HG03159 (cell line): ENCODE data around the gene MAP3K19.
"Not testable (repeated sequence)": the region's sequence is repeated elsewhere in the genome, so short reads cannot be mapped to it uniquely, and the experiment has no call there.

Experiments used
- ATAC-seq: cut with Tn5 transposase; IDR thresholded peaks from one replicate; pipeline ENCODE4 v1.9.1; 2021; ENCODE audit warnings: mild to moderate bottlenecking, moderate library complexity; ENCODE audit not compliant: unreplicated experiment

The MAP3K19 gene, protein sequence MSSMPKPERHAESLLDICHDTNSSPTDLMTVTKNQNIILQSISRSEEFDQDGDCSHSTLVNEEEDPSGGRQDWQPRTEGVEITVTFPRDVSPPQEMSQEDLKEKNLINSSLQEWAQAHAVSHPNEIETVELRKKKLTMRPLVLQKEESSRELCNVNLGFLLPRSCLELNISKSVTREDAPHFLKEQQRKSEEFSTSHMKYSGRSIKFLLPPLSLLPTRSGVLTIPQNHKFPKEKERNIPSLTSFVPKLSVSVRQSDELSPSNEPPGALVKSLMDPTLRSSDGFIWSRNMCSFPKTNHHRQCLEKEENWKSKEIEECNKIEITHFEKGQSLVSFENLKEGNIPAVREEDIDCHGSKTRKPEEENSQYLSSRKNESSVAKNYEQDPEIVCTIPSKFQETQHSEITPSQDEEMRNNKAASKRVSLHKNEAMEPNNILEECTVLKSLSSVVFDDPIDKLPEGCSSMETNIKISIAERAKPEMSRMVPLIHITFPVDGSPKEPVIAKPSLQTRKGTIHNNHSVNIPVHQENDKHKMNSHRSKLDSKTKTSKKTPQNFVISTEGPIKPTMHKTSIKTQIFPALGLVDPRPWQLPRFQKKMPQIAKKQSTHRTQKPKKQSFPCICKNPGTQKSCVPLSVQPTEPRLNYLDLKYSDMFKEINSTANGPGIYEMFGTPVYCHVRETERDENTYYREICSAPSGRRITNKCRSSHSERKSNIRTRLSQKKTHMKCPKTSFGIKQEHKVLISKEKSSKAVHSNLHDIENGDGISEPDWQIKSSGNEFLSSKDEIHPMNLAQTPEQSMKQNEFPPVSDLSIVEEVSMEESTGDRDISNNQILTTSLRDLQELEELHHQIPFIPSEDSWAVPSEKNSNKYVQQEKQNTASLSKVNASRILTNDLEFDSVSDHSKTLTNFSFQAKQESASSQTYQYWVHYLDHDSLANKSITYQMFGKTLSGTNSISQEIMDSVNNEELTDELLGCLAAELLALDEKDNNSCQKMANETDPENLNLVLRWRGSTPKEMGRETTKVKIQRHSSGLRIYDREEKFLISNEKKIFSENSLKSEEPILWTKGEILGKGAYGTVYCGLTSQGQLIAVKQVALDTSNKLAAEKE (N-terminal part only)

DNA sequence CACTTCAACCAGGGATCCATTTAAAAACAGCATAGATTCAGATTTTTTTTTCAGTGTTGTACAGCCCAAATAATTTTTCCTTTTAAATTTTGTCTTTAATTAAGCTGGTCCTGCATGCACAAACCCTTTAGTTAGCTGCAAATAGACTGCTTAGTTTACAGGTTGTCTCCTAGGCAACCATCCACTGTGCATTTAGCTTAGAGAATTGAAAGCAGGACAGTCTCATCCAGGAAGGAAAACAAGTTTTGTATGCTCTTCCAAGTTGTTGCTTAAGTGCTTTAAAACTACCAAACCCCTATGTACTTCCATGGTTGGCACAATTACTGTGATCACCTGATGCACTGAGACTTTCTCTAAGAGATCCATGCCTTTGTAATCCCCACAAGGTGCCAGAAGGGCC, at the start of gene MAP3K19:
Gene MAP3K19 (minus strand): TSS at position 148 of the 400 bp plus-strand sequence. CDS start 22,800 bp downstream, outside the sequence.
- ATAC-seq = no peak

DNA sequence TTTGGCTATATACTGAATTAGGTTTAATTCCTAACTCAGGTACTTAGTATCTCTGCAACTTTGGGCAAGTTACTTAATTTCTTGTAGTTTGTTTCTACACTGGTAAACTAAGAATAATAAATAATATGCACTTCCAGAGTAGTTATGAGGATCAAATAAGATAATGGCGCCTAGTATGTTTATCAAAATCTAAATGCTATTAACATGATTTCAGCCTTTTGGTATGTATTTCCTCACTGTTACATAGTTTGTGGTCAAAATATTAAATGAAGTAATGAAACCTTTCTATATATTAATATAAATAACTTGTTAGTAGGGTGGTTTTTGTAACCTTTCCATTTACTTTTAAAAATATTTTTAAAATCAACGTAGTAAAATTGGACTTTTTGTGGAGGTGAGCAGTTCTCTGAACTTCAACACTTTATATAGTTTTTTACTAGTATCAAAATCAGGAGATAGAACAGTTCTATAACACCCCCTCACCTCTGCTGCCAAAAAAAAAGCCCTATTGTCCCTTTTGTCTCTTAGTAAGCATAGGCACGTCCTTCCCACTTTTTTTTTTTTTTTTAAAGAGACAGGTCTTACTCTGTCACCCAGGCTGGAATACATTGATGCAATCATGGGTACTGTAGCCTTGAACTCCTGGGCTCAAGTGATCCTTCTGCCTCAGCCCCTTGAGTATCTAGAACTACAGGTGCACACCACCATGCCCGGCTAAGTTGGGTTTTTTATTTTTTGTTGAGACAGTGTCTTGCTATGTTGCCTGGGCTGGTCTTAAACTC, 49.6 kb upstream of the MAP3K19 start:
- ATAC-seq = no peak

DNA sequence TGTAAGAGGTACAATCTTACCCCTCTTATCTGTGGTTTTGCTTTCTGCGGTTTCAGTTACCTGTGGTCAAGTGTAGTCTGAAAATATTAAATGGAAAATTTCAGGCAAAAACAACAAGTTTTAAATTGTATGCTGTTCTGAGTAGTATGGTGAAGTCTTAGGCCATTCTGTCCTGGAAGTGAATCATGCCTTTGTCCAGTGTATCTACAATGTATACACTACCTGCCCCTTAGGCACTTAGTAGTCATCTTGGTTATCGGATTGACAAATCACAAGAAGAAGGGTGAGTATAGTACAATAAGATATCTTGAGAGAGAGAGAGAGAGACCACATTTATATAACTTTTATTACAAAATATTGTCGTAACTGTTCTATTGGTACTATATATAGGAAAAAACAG, 48.3 kb upstream of the MAP3K19 start:
- ATAC-seq = no peak

DNA sequence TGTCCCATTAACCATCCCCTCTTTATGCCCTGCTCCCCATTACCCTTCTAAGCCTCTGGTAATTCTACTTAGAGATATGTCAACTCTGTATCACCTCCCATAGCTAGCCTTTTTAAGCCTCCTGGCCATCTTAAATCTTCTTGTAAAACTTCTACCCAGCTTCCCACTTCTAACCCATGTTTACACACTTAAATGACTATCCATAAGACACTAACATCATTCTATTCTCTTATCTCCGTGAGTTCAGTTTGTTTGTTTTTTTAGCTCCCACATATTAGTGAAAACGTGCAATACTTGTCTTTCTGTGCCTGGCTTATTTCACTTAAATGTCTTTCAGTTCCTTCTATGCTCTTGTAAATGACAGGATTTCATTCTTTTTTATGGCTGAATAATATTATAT, 47.3 kb upstream of the MAP3K19 start:
- no peak for ATAC-seq

DNA sequence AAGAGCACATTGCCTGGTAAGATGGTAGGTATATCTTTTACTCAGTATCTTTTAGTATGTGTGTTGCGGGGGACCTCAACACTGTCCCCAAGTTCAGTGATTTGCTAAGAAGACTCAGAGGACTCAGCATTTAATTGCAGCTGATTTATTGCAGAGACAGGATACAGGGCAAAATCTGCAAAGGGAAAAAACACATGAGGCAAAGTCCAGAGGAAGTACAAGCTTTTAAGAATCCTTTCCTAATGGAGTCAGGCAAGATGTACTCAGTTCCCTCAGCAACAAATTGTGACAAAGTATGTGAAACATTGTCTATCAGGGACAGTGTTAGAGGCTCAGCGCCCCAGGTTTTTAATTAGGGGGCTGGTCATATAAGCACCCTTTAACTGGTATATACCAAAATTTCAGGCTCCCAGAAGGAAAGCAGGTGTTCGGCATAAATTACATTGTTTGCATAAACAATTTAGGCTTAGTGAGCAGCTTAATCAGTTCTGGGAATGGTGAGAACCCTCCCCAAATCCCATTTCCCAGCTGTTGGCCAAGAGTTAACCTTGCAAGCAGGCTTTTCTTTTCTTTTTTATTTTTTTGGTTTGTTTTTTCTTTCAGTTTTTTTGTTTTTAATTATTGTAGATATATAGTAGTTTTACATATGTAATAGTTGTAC, 46.6 kb upstream of the MAP3K19 start:
- no peak for ATAC-seq

DNA sequence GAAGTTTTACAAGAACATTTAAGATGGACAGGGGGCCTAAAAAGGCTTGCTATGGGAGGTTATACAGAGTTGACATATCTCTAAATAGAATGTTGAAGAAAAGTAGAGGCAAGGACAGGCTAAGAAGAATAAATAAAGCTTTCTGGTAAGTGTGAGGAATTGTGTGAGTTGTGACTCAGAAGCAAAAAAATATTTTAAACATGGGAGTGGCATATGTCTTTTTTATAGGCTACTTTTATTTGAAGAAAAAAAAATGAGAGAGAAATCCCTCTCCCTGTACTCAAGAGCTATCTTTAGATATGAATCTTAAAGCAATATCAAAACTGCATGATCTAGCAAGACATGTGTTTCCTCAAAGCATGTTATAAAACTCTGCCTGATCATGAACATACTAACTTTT, 45.9 kb upstream of the MAP3K19 start:
- ATAC-seq = no peak

DNA sequence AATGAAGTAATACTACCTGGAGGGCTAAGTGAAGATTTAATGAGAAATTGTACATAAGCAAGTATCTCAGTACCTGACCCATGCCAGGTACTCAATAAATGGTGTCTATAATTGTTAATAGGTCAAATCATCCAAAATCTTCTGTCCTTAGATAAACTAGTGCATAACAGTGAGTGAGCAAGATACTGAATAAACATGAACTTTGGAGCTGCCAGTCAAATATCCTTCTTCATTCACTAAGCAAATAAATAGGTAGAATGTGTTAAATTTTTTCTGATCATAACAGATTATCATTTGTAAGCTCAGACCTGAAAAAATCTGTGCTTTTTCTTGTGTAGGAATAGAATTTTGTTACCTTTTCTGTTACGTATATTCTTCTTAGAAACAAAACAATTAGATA, 44.4 kb upstream of the MAP3K19 start:
- no peak for ATAC-seq

DNA sequence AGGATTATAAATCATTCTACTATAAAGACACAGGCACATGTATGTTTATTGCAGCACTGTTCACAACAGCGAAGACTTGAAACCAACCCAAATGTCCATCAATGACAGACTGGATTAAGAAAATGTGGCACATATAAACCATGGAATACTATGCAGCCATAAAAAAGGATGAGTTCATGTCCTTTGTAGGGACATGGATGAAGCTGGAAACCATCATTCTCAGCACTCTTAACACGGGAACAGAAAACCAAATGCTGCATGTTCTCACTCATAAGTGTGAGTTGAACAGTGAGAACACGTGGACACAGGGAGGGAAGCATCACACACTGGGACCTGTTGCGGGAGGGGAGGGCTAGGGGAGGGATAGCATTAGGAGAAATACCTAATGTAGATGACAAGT, 42.4 kb upstream of the MAP3K19 start:
- ATAC-seq = not testable (repeated sequence)

DNA sequence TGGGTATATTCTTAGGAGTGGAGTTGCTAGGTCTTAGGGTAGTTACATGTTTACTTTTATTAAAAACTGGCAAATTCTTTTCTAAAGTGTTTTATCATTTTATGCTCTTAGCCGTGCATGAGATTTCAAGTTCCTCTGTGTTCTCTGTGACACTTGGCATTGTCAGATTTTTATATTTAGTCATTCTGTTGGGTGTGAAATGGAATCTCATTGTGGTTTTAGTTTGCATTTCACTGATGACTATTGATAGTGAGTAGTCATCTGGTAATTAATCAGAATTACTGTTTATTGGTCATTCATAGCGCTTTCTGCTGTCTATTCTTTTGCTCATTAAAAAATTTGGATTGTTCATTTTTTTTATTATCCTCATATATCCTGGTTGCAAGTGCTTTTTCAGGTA, 39.0 kb upstream of the MAP3K19 start:
- no peak for ATAC-seq

DNA sequence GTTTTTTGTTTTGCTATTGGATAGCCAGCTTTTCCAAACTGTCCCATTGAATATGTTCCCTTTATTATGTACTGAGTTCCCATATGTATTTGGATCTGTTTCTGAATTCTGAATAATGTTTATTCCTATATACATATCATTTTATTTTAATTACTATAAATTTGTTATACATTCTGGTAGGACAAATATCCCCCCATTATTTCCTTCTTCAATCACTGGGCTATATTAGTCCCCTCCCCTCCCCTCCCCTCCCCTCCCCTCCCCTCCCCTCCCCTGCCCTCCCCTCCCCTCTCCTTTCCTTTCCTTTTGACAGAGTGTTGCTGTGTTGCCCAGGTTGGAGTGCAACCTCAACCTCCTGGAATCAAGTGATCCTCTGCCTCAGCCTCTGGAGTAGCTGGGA, 31.2 kb upstream of the MAP3K19 start:
- no peak for ATAC-seq

DNA sequence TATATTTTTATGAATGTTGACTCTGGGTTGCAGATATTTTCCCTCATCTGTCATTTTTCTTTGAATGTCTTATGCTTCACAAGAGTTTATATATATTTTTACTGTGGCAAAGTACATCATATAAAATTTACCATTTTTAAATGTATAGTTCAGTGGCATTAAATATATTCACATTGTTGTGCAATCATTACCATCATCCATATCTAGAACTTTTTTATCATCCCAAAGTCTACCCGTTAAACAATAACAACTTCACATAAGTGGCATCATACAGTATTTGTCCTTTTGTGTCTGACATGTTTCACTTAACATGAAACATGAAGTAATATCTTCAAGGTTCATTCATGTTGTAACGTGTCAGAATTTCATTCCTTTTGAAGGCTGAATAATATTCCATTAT, 29.3 kb upstream of the MAP3K19 start:
- ATAC-seq = no peak

DNA sequence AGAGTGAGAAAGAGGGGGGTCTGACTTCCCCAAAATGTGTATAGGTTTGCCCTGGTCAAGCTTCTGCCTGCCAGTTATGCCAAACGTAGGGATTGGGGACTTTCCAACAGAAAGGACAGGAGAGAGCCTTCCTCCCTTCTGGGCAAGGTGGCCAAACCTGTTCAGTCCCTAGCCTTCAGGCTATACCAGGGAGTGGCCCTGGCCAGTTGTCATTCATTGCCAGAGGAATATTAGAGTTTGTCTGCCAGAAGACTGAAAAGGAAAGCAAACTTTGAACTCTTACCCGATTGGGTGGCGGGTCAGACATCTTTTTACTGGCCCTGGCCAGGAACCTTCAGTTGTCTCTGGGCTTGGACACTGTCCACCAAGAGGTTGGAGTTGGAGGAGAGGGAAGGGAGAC, 27.0 kb upstream of the MAP3K19 start:
- no peak for ATAC-seq

DNA sequence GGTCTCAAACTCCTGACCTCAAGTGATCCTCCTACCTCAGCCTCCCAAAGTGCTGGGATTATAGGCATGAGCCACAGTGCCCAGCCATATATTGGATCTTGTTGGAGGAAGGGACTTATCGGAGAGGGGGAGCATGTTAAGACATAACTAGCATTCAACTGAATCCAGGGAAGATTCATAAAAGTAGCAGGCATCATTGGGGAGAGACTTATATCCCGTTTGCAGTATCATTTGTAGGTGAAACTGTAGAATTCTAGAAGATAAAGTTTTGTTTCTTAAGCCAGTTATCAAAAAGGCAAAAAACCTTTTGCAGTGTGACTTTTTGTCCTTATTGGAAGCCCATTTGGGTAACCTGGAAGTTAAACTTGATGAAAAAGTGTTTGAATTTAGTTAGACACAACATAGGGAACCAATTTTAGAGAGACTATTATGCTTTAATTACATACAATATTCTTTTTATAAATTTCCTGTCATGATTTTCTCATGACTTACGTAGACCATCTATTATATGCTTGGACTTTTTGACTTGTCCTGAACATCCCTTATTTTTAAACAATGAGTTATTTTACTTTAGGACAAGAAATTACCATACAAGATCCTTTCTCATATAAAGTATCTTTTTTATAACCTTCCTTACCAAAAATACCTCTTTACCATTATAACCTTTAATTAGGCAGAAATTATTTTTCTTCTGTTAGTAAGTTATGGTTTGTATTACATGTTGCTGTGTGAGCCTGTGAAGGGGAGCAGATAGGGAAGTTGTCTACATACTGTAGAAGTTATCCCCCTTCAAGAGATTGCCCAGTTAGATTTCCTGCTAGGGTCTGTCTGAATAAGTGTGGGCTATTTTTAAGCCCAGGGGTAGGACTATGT, 25.1 kb upstream of the MAP3K19 start:
- no peak for ATAC-seq

DNA sequence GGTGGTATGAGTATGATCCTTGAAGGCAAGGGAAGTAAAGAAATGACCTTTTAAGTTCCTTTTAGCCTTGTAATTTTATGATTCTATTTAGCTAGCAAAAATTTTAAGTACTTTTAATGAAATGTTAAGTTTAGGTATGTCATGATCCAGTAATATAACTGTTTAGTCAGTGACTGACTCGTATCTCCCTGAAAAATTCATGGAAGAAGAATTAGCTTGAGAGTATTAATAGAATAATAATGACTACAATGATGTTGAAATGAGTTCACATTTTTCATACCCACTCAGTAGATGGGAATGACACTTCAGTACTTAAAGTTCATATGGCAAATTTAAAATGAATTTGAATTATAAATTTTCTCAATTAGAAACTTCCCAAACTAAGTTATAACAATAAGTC, 19.5 kb upstream of the MAP3K19 start:
- ATAC-seq = no peak

DNA sequence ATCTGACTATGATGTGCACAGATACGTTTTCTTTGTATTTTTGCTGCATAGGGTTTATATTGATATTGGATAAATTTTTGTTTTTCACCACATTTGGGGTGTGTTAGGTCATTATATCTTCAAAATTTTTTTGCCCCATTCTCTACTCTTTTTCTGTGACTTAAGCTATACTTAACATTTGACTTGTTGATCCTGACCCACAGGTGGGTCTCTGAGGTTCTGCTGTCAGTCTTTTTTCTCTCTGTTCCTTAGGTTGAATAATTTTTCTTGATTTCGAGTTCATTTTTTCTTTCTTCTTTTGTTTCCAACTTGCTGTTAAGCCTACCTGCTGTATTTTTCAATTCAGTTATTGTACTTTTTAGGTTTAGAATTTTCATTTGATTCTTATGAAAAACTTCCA, 16.9 kb upstream of the MAP3K19 start:
- ATAC-seq = no peak

DNA sequence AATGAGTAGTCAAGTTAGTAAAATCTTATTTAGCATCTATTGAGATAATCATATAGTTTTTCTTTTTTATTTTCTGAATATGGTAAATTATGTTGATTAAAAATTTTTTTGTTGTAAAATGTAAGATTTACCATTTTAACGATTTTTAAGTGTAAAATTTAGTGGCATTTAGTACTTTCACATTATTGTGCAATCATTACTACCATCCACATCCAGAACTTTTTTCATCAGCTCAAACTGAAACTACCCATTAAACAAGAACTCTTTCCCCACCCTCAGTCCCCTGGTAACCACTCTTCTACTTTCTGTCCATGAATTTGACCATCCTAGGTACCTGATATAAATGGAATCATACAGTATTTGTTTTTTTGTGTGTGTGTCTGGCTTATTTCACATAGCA, 16.0 kb upstream of the MAP3K19 start:
- no peak for ATAC-seq

DNA sequence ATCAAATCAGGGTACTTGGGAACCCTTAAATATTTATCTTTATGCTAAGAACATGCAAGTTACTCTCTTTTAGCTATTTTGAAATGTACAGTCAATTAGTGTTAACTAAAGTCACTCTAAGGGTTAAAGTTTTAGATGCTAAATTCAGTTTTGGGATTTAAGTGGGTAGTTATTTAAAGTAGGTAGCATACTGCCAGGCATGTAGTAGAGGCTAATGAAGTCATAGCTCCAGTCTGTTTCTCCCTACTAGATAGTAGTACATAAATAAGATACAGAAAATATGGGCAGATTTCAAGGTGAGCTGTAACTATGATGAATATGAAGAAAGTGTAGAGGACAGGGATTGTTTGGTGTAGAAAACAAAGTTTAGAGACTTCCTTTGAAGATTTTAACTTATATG, 12.3 kb upstream of the MAP3K19 start:
- ATAC-seq = no peak

DNA sequence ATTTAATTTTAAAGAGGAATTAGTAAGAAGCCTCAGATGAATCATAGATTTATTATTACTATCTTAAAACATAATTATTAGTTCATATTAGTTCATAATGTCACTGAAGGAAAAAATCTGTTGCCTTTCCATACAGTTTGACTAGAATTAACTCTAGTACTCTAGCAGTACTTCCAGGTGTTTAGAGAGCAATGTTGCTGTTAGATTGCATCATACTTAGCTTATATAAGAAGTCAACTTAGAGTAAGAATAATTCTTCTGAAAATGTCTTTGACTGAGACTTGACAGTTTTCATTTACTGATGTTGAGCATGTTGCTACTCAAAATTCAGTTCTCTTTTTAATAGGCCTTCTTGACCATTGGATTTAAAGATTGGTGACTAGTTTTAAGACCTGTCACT, 9.5 kb upstream of the MAP3K19 start:
- no peak for ATAC-seq

DNA sequence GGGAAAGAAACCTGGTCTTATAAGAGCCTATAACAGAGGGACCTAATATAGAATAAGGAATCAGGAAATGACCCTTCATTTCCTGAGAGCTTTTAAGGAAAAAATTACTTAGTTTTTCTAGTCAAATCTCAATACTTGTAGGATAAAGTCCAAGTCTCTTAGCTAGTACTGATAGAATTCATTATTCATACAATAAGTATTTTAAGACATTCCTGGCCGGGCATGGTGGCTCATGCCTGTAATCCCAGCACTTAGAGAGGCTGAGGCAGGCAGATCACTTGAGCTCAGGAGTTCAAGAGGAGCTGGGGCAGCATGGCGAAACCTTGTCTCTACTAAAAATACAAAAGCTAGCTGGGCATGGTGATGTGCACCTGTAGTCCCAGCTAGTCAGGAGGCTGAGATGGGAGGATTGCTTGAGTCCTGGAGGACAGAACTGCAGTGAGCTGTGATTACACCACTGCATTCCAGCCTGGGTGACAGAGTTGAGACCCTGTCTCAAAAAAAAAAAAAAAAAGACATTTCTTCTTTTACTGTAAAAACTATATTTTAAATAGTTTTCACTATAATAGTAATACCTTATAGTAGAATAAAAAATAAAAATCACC, 8.0 kb upstream of the MAP3K19 start:
- ATAC-seq = no peak
